Measurements from ENCODE around the gene RAP1GAP2. TPM values are rescaled to one million over a fixed set of nuclear protein-coding genes. Genes with fewer than 3 reads are reported as not detected.
A peak's percentile ranks its signal among the peaks of the same experiment; 100 is the strongest.

Gene RAP1GAP2
- total RNA-seq, 1 donor from 2014 or later = 10.6 TPM

GRCh38 chr17:2751491-2751890, 44.7 kb upstream of the RAP1GAP2 start:
- Mint-ChIP-seq H3K4me1 (ENCODE audit: unreplicated experiment) (peaks cover 15% of the 10 kb centered on the region), H3K9me3 (ENCODE audit: unreplicated experiment) (no peaks in the 10 kb centered on the region), H3K36me3 (ENCODE audit: low read depth, unreplicated experiment) (no peaks in the 10 kb centered on the region), H3K27ac (ENCODE audit: unreplicated experiment) (no peak overlapping the region), H3K4me3 (ENCODE audit: unreplicated experiment) (no peak overlapping the region), H3K27me3 (ENCODE audit: unreplicated experiment) (peaks cover 3% of the 10 kb centered on the region)
- no peak for TF ChIP-seq CTCF (IDR thresholded peaks at IDR 0.05; ENCODE audit: unreplicated experiment)
- DNase-seq (ENCODE audit: low spot score) = peak; percentile 13

- Mint-ChIP-seq H3K27ac (ENCODE audit: unreplicated experiment) (no peak overlapping the region), H3K4me3 (ENCODE audit: unreplicated experiment) (peak overlapping the region; percentile 33), H3K9me3 (ENCODE audit: unreplicated experiment) (no peaks in the 10 kb centered on the region), H3K36me3 (ENCODE audit: low read depth, unreplicated experiment) (no peaks in the 10 kb centered on the region), H3K27me3 (ENCODE audit: unreplicated experiment) (no peaks in the 10 kb centered on the region), H3K4me1 (ENCODE audit: unreplicated experiment) (peaks cover 11% of the 10 kb centered on the region)
- TF ChIP-seq CTCF (IDR thresholded peaks at IDR 0.05; ENCODE audit: unreplicated experiment) = no peak
- peak; percentile 41 for DNase-seq (ENCODE audit: low spot score)
These were observed 40.1 kb upstream of the RAP1GAP2 start for GRCh38 chr17:2755891-2756724.

DNA sequence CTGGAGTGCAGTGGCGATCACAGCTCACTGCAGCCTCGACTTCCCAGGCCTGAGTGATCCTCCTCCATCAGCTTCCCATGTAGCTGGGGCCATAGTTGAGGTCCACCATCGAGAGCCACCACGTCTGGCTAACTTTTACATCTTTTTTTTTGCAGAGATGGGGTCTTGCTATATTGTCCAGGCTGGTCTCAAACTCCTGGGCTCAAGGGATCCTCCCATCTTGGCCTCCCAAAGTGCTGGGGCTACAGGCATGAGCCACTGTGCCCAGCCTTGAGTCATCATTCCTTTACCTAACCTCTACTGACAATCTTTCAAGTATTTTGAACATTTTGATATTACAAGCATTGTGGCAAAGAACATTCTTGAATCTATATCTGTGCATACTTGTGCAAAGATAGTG, 37.4 kb upstream of the RAP1GAP2 start:
- DNase-seq (ENCODE audit: low spot score) = no peak
- Mint-ChIP-seq H3K4me3 (ENCODE audit: unreplicated experiment) (no peak overlapping the region), H3K36me3 (ENCODE audit: low read depth, unreplicated experiment) (no peaks in the 10 kb centered on the region), H3K4me1 (ENCODE audit: unreplicated experiment) (peaks cover 3% of the 10 kb centered on the region), H3K9me3 (ENCODE audit: unreplicated experiment) (no peaks in the 10 kb centered on the region), H3K27ac (ENCODE audit: unreplicated experiment) (no peak overlapping the region), H3K27me3 (ENCODE audit: unreplicated experiment) (no peaks in the 10 kb centered on the region)
- TF ChIP-seq CTCF (IDR thresholded peaks at IDR 0.05; ENCODE audit: unreplicated experiment) = no peak

DNA sequence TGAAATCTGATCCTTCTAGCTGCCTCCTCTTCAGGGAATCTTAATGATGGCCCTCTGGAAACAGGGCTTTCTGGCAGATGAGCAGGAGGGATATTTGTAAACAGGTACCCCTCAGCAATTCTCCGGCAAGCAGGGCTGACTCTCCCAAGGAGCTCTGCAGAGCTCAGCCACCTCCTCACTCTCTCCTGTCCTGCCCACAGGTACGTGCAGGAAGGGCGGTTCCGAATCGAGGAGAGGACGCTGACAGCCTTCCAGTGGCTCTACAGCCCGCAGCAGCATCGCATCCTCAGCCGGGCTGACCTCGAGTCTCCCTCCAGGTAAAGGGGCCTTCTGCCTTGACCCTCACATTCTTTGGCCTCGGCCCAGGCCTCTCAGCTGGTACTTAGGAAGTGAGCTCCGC, 26.1 kb upstream of the RAP1GAP2 start:
- no peaks in the 10 kb centered on the region for H3K9me3 Mint-ChIP-seq (ENCODE audit: unreplicated experiment)
- H3K27ac Mint-ChIP-seq (ENCODE audit: unreplicated experiment) = no peak overlapping the region
- H3K36me3 Mint-ChIP-seq (ENCODE audit: low read depth, unreplicated experiment) = no peaks in the 10 kb centered on the region
- no peaks in the 10 kb centered on the region for H3K27me3 Mint-ChIP-seq (ENCODE audit: unreplicated experiment)
- no peak for DNase-seq (ENCODE audit: low spot score)
- TF ChIP-seq CTCF (IDR thresholded peaks at IDR 0.05; ENCODE audit: unreplicated experiment) = no peak
- no peak overlapping the region for H3K4me3 Mint-ChIP-seq (ENCODE audit: unreplicated experiment)
- no peaks in the 10 kb centered on the region for H3K4me1 Mint-ChIP-seq (ENCODE audit: unreplicated experiment)

DNA sequence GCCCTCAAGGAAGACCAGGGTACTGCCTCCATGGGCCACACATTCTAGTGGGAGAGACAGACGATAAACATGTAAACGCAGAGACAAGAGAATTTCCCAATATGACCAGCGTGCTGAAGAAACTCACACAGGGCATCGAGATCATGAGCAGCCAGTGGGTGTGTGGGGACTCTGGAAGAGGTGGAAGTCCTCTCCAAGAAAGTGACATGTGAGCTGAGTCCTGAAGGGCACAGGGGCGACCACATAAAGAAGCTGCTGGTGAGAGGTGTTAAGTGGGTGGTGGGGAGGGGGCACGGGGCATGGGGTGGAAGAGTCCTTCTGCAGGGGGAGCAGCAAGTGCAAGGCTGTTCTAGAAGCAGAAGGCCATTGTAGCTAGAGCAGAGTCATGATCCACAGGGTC, 21.0 kb upstream of the RAP1GAP2 start:
- TF ChIP-seq CTCF (IDR thresholded peaks at IDR 0.05; ENCODE audit: unreplicated experiment) = no peak
- peak overlapping the region; percentile 85 for H3K4me3 Mint-ChIP-seq (ENCODE audit: unreplicated experiment)
- peaks cover 8% of the 10 kb centered on the region for H3K27me3 Mint-ChIP-seq (ENCODE audit: unreplicated experiment)
- peaks cover 3% of the 10 kb centered on the region for H3K36me3 Mint-ChIP-seq (ENCODE audit: low read depth, unreplicated experiment)
- H3K4me1 Mint-ChIP-seq (ENCODE audit: unreplicated experiment) = peaks cover 7% of the 10 kb centered on the region
- no peak for DNase-seq (ENCODE audit: low spot score)
- no peak overlapping the region for H3K27ac Mint-ChIP-seq (ENCODE audit: unreplicated experiment)
- H3K9me3 Mint-ChIP-seq (ENCODE audit: unreplicated experiment) = no peaks in the 10 kb centered on the region
